HCT116 (cell line): ENCODE data around the gene RRBP1. TPM values are rescaled to one million over a fixed set of nuclear protein-coding genes. Genes with fewer than 3 reads are reported as not detected.

Source experiments
- ATAC-seq: fragments of 200-7000 bp; cut with Tn5 transposase; 2 replicates; pipeline ENCODE4 v1.9.1; 2020; ENCODE audit warnings: mild to moderate bottlenecking, moderate library complexity
- BruUV-seq: library from RNA; stranded (reverse); fragments of 400-500 nt; replicated peaks from 2 replicates; lab custom pipeline; 2021; lab: Mats Ljungman, UMichigan
- CTCF ChIA-PET: fragments of 300-600 bp; sonication (Branson Sonifier 250); formaldehyde crosslinking; loops from one replicate; lab custom pipeline; 2021; ENCODE audit warnings: antibody characterized with exemption; lab: Charles Lee
- POLR2A ChIA-PET: fragments of 300-600, 350-600 bp; sonication (Branson Sonifier 250); formaldehyde crosslinking; loops from one replicate; lab custom pipeline; 2021; ENCODE audit warnings: antibody characterized with exemption; lab: Charles Lee
- RAD21 ChIA-PET, 2 experiments: fragments of 300-600 bp; sonication (Branson Sonifier 250); formaldehyde crosslinking; loops; one replicate each; lab custom pipeline; 2023; ENCODE audit warnings: low total read pairs in 2 of 2; ENCODE audit not compliant: uncharacterized antibody in 2 of 2, unreplicated experiment in 2 of 2, low non-redundant PET in 1 of 2; lab: Charles Lee
- DNase-seq: peaks from one replicate; pipeline ENCODE4 v3.0.0-alpha.2; 2010; ENCODE audit warnings: low read depth, low spot score
- H2AFZ ChIP-seq: fragments of 200-600 bp; shearing (Covaris generic), sonication (generic); 2 replicates; pipeline ENCODE4 v1.6.1; 2017; ENCODE audit warnings: low read depth, mixed run types, mixed read lengths, antibody characterized with exemption, low read length; ENCODE audit not compliant: poor library complexity, severe bottlenecking
- H3K27ac ChIP-seq: 2 replicates; pipeline ENCODE4 v1.5.1; 2012; ENCODE audit warnings: low read depth, low read length
- H3K27me3 ChIP-seq: fragments of 200-600 bp; sonication (generic); 2 replicates; pipeline ENCODE4 v1.6.1; 2016; ENCODE audit warnings: mixed run types, low read length, mixed read lengths; ENCODE audit not compliant: insufficient read depth
- H3K36me3 ChIP-seq, 2 experiments: fragments of 200-500 bp in 1 of 2; fragments of 200-600 bp in 1 of 2; sonication (Bioruptor generic) in 1 of 2; sonication (generic) in 1 of 2; 2 replicates each; pipeline versions ENCODE4 v1.5.1 to v1.6.1; 2014 to 2016; ENCODE audit warnings: low read length in 2 of 2, inconsistent platforms in 1 of 2, mixed read lengths in 1 of 2, mixed run types in 1 of 2; ENCODE audit not compliant: insufficient read depth in 2 of 2, control insufficient read depth in 1 of 2
- H3K4me1 ChIP-seq, 2 experiments: fragments of 200-600 bp in 1 of 2; sonication (generic) in 1 of 2; 2 replicates each; pipeline versions ENCODE4 v1.5.1 to v1.6.1; 2012 to 2017; ENCODE audit warnings: low read length in 2 of 2, inconsistent platforms in 1 of 2, mild to moderate bottlenecking in 1 of 2, mixed read lengths in 1 of 2, mixed run types in 1 of 2, moderate library complexity in 1 of 2; ENCODE audit not compliant: insufficient read depth in 2 of 2, control insufficient read depth in 1 of 2
- H3K4me2 ChIP-seq: fragments of 200-600 bp; sonication (generic); 2 replicates; pipeline ENCODE4 v1.6.1; 2017; ENCODE audit warnings: mixed run types, low read length, mixed read lengths
- H3K4me3 ChIP-seq, 2 experiments: fragments of 200-600 bp in 1 of 2; sonication (generic) in 1 of 2; replicated peaks in 1 of 2; 2 replicates each; pipeline ENCODE4 v1.5.1; 2011 to 2016; ENCODE audit warnings: low read length in 2 of 2, control low read depth in 1 of 2, low read depth in 1 of 2, mild to moderate bottlenecking in 1 of 2, mixed read lengths in 1 of 2, mixed run types in 1 of 2
- H3K79me2 ChIP-seq: fragments of 200-600 bp; sonication (generic); 2 replicates; pipeline ENCODE4 v1.6.1; 2017; ENCODE audit warnings: mild to moderate bottlenecking, mixed run types, low read length, moderate library complexity, mixed read lengths; ENCODE audit not compliant: insufficient read depth
- H3K9ac ChIP-seq: fragments of 200-600 bp; sonication (generic); 2 replicates; pipeline ENCODE4 v1.6.1; 2016; ENCODE audit warnings: low read length, mixed read lengths
- H3K9me2 ChIP-seq: fragments of 200-600 bp; sonication (generic), shearing (Covaris generic); 2 replicates; pipeline ENCODE4 v1.6.1; 2017; ENCODE audit warnings: mixed run types, mild to moderate bottlenecking, moderate library complexity; ENCODE audit not compliant: insufficient read depth
- H3K9me3 ChIP-seq, 2 experiments: fragments of 200-500 bp in 1 of 2; fragments of 200-600 bp in 1 of 2; sonication (Bioruptor generic) in 1 of 2; sonication (generic) in 1 of 2; 2 replicates each; pipeline ENCODE4 v1.6.1; 2014 to 2017; ENCODE audit warnings: low read length in 2 of 2, mixed read lengths in 2 of 2, inconsistent platforms in 1 of 2, low read depth in 1 of 2, mild to moderate bottlenecking in 1 of 2, mixed run types in 1 of 2, moderate library complexity in 1 of 2; ENCODE audit not compliant: control insufficient read depth in 1 of 2, insufficient read depth in 1 of 2
- H4K20me1 ChIP-seq: fragments of 200-600 bp; sonication (generic), shearing (Covaris generic); 2 replicates; pipeline ENCODE4 v1.6.1; 2017; ENCODE audit warnings: mixed run types, mild to moderate bottlenecking, moderate library complexity; ENCODE audit not compliant: insufficient read depth
- CBX3 ChIP-seq: IDR thresholded peaks from 2 replicates; pipeline ENCODE4 v1.6.1; 2012; ENCODE audit warnings: low read depth
- CEBPB ChIP-seq: IDR thresholded peaks from 2 replicates; pipeline ENCODE4 v1.6.1; 2012; ENCODE audit warnings: low read depth
- EGR1 ChIP-seq: IDR thresholded peaks from 2 replicates; pipeline ENCODE4 v1.6.1; 2012; ENCODE audit warnings: low read depth
- EZH2 ChIP-seq: fragments of 200-600 bp; sonication (generic); IDR thresholded peaks from 2 replicates; pipeline ENCODE4 v1.6.1; 2017; ENCODE audit warnings: antibody characterized with exemption, mixed run types
- JUND ChIP-seq: IDR thresholded peaks from 2 replicates; pipeline ENCODE4 v1.6.1; 2012
- SIN3A ChIP-seq: IDR thresholded peaks from 2 replicates; pipeline ENCODE4 v1.6.1; 2012; ENCODE audit warnings: low read depth
- SP1 ChIP-seq: IDR thresholded peaks from 2 replicates; pipeline ENCODE4 v1.6.1; 2012; ENCODE audit warnings: low read depth
- SRF ChIP-seq: IDR thresholded peaks from 2 replicates; pipeline ENCODE4 v1.6.1; 2012; ENCODE audit warnings: low read depth
- YY1 ChIP-seq: IDR thresholded peaks from 2 replicates; pipeline ENCODE4 v1.6.1; 2011; ENCODE audit warnings: low read length, low read depth, moderate library complexity, mild to moderate bottlenecking; ENCODE audit not compliant: insufficient replicate concordance; ENCODE audit errors: extremely low read depth
- intact Hi-C: fragments of 100-400 bp; cut with micrococcal nuclease; formaldehyde crosslinking; loops from 2 replicates; pipeline ENCODE4 v1.10.0; 2022
- total RNA-seq: library from RNA; stranded (reverse); gene quantifications from one replicate; pipeline ENCODE4 v1.2.1, GENCODE V29; 2021; ENCODE audit not compliant: unreplicated experiment
- TF ChIP-seq, protein P1 (sequence below): IDR thresholded peaks from 2 replicates; pipeline ENCODE4 v1.6.1; 2011; ENCODE audit warnings: mild to moderate bottlenecking, low read length, moderate library complexity; ENCODE audit not compliant: insufficient replicate concordance; ENCODE audit errors: extremely low read depth
- TF ChIP-seq, protein P2 (sequence below): IDR thresholded peaks from 2 replicates; pipeline ENCODE4 v1.6.1; 2012

RRBP1 gene
- total RNA-seq, 1 experiment from 2014 or later = 123 TPM

GRCh38 chr20:17691758-17692157, 9.7 kb upstream of the RRBP1 start:
- ChIA-PET CTCF (interaction anchor here (2.3 kb wide), 1 partner anchor 10 kb away, joined by 18 read pairs; the partner anchor contains the start of gene RRBP1), POLR2A (interaction anchor here (1.6 kb wide), 1 partner anchor 9 kb away, joined by 6 read pairs; the partner anchor contains the start of gene RRBP1), RAD21 (no interaction called here)
- Histone ChIP-seq H3K9me3 (no peaks in the 10 kb centered on the region), H3K27ac (no peak overlapping the region), H3K4me1 (no peaks in the 10 kb centered on the region), H3K4me3 (no peak overlapping the region), H3K9ac (no peak overlapping the region), H3K9me2 (no peaks in the 10 kb centered on the region), H4K20me1 (no peaks in the 10 kb centered on the region), H3K4me2 (no peak overlapping the region), H2AFZ (no peak overlapping the region), H3K36me3 (no peaks in the 10 kb centered on the region), H3K27me3 (no peaks in the 10 kb centered on the region; the same call in 1 of the 2 replicates), H3K79me2 (no peaks in the 10 kb centered on the region)
- DNase-seq (no peak), ATAC-seq (no peak)
- intact Hi-C loops = no loop called here
- BruUV-seq = no TSS peak
- TF ChIP-seq CBX3 = no peak
- no peak for TF ChIP-seq CEBPB
- TF ChIP-seq YY1 = no peak
- TF ChIP-seq, protein P1, sequence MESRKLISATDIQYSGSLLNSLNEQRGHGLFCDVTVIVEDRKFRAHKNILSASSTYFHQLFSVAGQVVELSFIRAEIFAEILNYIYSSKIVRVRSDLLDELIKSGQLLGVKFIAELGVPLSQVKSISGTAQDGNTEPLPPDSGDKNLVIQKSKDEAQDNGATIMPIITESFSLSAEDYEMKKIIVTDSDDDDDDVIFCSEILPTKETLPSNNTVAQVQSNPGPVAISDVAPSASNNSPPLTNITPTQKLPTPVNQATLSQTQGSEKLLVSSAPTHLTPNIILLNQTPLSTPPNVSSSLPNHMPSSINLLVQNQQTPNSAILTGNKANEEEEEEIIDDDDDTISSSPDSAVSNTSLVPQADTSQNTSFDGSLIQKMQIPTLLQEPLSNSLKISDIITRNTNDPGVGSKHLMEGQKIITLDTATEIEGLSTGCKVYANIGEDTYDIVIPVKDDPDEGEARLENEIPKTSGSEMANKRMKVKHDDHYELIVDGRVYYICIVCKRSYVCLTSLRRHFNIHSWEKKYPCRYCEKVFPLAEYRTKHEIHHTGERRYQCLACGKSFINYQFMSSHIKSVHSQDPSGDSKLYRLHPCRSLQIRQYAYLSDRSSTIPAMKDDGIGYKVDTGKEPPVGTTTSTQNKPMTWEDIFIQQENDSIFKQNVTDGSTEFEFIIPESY = no peak
- TF ChIP-seq SP1 = no peak
- TF ChIP-seq, protein P2, sequence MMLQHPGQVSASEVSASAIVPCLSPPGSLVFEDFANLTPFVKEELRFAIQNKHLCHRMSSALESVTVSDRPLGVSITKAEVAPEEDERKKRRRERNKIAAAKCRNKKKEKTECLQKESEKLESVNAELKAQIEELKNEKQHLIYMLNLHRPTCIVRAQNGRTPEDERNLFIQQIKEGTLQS = no peak
- TF ChIP-seq EGR1 = no peak
- TF ChIP-seq JUND = no peak
- no peak for TF ChIP-seq EZH2
- TF ChIP-seq SIN3A = no peak
- TF ChIP-seq SRF = no peak
- TF ChIP-seq, all 23 proteins: peak for 0
